ENCODE data around the gene PVR.
A peak's percentile ranks its signal among the peaks of the same experiment; 100 is the strongest.
"Not testable (repeated sequence)": the region's sequence is repeated elsewhere in the genome, so short reads cannot be mapped to it uniquely, and the experiment has no call there.

Gene PVR

DNA sequence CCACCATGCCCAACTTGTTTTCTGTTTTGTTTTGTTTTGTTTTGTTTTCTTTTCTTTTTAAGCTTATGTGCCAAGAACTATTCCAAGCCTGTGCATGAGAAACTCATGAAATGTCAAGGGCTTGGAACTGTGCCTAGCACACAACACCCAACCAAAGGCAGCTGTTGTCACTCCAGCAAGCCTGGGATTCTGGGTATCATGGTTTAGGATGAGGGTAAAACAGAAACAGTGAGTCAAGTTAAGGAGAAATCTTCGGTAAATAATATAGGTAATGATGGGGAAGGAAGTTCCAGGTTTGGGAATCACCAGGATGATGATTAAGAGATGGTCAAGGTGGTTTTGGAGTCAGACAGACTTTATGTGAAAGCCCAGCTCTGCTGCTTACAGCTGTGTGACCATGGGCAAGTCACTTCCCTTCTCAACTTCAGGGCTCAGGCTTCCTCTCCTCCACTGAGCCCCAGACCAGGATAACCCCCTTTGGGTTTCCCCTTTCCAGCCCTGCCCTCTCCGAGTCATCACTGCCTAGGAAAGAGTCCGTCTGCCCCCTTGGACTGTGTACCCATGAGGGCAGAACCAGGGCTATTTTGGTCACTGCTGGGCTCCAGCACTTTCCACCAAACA is 5.0 kb downstream of the PVR start:
- DNase-seq: no peak

GRCh38 chr19:44649578-44650145 is 6.0 kb downstream of the PVR start:
- no peak for DNase-seq

- no peak for DNase-seq
These were observed 9.6 kb downstream of the PVR start for GRCh38 chr19:44653343-44653742.

DNA sequence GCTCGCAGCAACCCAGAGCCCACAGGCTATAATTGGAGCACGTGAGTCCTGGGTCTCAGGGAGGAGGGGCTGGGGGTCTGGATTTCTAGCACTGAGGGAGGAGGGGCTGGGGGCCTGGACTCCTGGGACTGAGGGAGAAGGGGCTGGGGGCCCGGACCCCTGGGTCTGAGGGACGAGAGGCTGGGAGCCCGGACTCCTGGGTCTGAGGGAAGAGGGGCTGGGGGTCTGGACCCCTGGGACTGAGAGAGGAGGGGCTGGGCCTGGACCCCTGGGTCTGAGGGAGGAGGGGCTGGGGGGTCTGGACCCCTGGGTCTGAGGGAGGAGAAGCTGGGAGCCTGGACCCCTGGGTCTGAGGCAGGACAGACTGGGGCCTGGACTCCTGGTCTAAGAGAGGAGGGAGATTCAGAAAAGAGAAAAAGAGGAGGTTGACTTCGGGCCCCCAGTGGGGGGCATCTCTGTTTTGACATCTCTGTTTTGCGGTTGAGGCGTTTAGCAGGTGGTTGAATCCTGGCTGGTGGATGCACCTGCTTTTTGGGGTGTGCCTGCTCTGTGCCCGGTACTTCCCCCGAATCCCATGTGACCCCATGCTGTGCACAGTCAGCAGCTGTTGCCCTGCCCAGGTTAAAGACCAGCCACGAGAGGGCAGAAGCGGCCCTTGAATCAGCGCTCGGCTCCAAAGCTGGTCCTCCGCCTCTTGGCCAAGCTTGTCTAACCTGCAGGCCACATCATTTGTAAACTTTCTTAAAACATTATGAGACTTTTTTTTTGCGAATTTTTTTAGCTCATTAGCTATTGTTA is 10.5 kb downstream of the PVR start:
- DNase-seq: peak; percentile 20

- DNase-seq: peak; percentile 85
These were observed 13.7 kb downstream of the PVR start for GRCh38 chr19:44657211-44657921.

DNA sequence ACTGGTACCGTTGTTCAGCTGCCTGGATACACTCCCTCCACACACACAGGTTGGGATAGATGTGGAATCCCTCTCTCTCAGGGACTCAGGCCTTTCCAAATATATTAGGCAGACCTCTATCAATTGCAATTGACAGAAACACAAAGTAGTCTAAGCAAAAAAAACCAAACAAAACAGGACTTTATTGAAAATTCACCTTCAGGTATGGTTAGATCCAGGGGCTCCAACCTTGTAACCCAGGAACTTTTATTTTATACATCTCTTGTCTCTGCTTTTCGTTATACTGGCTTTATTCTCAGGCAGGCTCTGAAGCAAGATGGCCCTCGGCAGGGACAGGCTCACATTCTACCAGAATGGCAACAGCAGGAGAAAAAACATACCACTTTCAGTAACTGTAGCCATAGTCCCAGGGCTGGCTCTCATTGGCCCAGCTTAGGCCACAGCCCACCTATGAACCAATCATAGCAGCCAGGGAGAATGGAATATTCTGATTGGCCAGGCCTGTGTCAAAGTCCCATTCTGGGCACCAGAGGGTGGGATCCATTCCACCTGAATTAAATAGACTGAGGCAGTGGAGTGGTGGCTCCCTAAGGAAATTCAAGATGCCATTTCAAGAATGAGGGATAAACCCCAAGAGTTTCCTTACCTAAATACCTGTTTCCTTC is 14.5 kb downstream of the PVR start:
- peak; percentile 34 for DNase-seq

DNA sequence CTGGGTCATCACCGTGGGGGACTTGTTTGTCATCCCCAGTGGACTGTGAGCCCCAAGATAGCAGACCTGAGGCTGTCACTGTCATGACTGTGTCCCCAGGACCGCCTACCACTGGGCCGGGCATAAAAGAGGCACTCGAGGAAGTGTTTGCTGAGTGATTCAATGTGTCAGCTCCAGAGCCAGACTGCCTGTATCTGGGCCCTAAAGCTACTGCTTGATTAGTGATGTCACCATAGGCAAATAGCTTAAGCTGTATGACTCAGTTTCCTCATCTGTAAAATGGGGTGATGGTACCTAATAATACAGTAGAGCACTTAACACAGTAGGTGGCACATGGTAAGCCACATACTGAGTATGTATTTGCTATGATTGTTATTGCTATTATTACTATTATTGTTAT is 16.4 kb downstream of the PVR start:
- DNase-seq: no peak

DNA sequence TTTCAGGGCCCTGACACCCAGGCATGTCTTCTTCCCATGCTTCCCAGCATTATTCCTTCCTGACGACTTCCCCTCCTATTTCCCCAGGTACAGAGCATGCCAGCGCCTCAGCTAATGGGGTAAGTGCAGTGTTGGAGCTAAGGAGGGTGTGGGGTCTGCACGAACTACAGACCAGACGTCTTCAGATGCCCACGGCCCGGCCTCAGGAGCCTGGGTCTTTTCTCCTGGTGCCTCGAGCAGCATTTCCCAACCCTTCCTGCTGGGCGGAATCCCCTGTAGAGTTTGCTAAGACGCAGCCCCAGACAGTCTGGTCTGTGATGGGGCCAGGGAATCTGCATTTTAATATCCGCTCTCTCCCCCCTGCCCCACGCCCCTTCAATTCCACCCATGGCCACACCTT is 17.5 kb downstream of the PVR start:
- DNase-seq: no peak

- no peak for DNase-seq
These were observed 18.2 kb downstream of the PVR start for GRCh38 chr19:44661904-44662303.

DNA sequence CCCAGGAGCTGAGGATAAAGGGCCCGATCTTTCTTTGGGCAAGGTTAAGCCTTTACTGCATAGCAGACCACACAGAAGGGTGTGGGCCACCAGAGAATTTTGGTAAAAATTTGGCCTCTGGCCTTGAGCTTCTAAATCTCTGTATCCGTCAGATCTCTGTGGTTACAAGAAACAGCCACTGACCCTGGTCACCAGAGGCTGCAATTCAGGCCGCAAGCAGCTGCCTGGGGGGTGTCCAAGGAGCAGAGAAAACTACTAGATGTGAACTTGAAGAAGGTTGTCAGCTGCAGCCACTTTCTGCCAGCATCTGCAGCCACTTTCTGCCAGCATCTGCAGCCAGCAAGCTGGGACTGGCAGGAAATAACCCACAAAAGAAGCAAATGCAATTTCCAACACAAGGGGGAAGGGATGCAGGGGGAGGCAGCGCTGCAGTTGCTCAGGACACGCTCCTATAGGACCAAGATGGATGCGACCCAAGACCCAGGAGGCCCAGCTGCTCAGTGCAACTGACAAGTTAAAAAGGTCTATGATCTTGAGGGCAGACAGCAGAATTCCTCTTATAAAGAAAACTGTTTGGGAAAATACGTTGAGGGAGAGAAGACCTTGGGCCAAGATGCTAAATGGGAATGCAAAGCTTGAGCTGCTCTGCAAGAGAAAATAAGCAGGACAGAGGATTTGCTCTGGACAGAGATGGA is 19.1 kb downstream of the PVR start:
- no peak for DNase-seq

DNA sequence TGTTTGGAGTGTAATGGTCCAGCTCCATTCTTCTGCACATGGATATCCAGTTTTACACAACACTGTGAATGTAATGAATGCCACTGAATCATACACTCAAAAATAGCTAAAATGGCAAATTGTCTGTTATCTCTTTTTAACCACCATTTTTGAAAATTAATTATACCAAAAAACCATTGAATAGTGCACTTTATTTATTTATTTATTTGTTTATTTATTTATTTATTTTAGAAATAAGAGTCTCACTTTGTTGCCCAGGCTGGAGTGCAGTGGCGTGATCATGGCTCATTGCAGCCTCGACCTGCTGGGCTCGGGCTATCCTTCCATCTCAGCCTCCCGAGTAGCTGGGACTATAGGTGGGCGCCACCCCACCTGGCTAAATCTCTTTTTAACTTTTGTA is 20.3 kb downstream of the PVR start:
- no peak for DNase-seq

DNA sequence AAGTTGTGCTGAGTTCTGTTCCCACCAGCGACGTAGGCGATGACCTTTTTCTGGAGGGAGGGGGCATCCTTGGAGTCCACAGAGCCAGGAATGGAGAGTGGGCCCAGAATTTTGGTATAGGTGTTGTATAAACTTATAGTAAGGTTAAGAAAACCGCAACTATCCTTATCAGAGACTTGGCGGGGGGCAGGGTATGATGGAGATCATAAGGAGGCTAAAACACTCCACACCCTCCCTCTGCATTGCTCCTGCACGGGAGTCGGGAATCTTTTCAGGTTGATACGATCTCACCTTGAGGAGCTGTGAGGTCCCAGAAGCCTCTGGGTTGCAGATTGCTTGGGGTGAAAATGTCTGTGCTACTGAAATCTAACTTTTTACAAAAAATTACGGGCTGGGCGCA is 21.3 kb downstream of the PVR start:
- no peak for DNase-seq

- peak; percentile 42 for DNase-seq
These were observed 23.3 kb downstream of the PVR start for GRCh38 chr19:44666852-44667556.

DNA sequence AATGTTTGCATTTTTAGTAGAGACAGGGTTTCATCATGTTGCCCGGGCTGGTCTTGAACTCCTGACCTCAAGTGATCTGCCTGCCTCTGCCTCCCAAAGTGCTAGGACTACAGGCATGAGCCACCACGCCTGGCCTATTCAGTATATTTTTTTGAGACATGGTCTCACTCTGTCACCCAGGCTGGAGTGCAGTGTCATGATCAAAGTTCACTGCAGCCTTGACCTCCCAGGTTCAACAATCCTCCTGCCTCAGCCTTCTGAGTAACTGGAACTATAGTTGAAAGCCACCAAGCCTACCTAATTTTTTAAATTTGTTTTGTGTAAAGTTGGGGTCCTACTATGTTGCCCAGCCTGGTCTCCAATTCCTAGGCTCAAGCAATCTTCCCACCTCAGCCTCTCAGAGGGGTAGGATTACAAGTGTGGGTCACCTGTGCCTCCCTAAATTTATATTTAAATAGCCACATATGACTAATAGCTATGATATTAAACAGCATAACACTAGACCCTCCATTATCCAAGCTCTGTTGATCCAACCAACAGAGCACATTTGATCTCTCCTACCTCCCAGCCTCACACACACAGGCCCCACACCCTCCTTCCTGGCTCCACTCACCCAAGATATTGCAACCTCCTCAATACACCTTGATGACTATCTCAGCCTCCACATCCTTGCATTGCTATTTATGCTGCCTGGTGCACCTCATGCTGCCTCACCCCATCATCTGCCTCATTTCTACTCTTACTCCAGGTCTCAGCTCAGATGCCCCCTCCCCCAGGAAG is 25.5 kb downstream of the PVR start:
- no peak for DNase-seq

DNA sequence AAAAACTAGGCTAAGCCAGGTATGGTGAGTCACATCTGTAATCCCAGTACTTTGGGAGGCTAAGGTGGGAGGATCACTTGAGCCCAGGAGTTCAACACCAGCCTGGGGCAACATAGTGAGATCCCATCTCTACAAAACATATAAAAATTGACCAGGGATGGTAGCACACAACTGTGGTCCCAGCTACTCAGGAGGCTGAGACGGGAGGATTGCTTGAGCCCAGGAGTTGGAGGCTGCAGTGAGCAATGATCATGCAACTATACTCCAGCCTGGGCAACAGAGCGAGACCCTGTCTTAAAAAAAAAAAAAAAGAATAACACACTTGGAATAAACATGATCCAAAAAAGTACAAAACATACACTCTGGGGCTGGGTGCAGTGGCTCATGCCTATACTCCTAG is 26.3 kb downstream of the PVR start:
- not testable (repeated sequence) for DNase-seq

DNA sequence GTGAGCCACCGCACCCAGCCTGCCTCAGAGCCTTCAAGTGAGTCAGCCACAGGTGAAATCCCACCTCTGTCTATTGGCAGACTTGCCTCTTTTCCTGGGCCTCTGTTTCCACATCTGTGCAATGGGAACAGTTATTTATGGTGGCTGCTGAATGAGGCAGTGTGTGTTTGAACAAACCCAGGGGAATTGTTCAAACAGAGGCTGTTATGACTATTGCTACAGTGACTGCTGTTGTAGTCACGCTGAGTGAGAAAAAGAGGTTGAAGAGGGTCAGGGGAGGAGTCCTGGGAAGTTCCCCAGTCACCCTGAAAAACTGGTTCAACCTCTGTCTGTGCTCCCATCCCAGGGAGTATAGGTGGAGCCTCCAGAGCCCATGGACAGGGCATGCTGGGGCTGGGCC is 27.7 kb downstream of the PVR start, which contains the start of gene CEACAM19:
Gene CEACAM19, plus strand, starts transcription at position 83 of the 400 bp plus-strand sequence. CDS start 450 bp downstream, outside the sequence.
- DNase-seq: no peak

DNA sequence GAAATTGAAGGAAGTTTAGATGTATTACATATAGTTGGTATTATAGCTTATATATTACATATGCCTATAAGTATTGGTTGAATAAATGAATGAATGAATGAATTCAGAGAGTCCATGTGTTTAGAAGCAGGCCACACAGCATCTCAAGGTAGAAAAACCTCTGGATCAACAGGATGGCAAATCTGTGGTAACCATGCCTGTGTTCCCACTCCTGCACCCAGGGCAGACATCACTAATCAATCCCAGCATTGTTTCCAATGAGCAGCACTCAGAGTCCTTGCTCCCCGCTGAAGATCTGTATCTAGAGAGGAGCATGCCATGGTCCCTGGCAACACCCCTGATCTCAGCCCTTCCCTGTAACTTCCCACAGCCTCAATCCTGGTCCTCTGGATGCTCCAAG is 28.5 kb downstream of the PVR start:
- no peak for DNase-seq

- no peak for DNase-seq
These were observed 29.8 kb downstream of the PVR start for GRCh38 chr19:44673510-44673909.

DNA sequence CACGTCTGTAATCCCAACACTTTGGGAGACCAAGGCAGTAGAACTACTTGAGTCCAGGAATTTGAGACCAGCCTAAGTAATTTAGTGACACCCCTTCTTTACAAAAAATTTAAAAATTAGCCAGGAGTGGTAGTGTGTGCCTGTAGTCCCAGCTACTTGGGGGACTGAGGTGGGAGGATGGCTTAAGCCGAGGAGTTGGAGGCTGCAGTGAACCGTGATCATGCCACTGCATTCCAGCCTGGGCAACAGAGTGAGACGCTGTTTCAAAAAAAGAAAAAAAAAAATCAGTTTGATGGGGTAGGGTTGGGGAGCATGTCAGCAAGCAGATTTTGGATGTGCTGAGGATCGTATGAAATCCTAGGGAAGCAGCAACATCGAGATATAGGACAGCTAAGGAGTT is 31.8 kb downstream of the PVR start:
- DNase-seq: no peak

GRCh38 chr19:44677019-44677811 is 33.5 kb downstream of the PVR start:
- DNase-seq: peak; percentile 76

All from NCI-H82 (cell line).